Stimulated activated CD8-positive, alpha-beta memory T cell treated with anti-CD3 and anti-CD28 coated beads, Interleukin-12 subunit alpha, Interleukin-12 subunit beta, amount 100 ng/mL, for 4 hours (primary cell): ENCODE measurements around the gene IQSEC2.

ENCODE experiments used
- DNase-seq: peaks from one replicate; pipeline ENCODE4 v3.0.0-alpha.2; 2020; ENCODE audit warnings: low read depth

Gene IQSEC2

GRCh38 chrX:53268173-53268572 lies 13.2 kb downstream of the IQSEC2 start:
- DNase-seq = no peak

GRCh38 chrX:53266914-53267313 lies 14.5 kb downstream of the IQSEC2 start:
- DNase-seq = no peak

GRCh38 chrX:53265771-53266574 lies 15.4 kb downstream of the IQSEC2 start:
- no peak for DNase-seq

- DNase-seq = peak; percentile 40
Measured at GRCh38 chrX:53263597-53264094, 17.7 kb downstream of the IQSEC2 start.

- DNase-seq = no peak
Measured at GRCh38 chrX:53262918-53263394, 18.4 kb downstream of the IQSEC2 start.

- DNase-seq = no peak
Measured at GRCh38 chrX:53262189-53262917, 19.0 kb downstream of the IQSEC2 start.

- no peak for DNase-seq
Measured at GRCh38 chrX:53261355-53261972, 19.9 kb downstream of the IQSEC2 start.

GRCh38 chrX:53260836-53261235 lies 20.5 kb downstream of the IQSEC2 start:
- DNase-seq = no peak

- DNase-seq = no peak
Measured at GRCh38 chrX:53257670-53258423, 23.5 kb downstream of the IQSEC2 start.

- DNase-seq = no peak
Measured at GRCh38 chrX:53257166-53257565, 24.2 kb downstream of the IQSEC2 start.

GRCh38 chrX:53256446-53257041 lies 24.8 kb downstream of the IQSEC2 start:
- DNase-seq = no peak

GRCh38 chrX:53255738-53256191 lies 25.6 kb downstream of the IQSEC2 start:
- no peak for DNase-seq

GRCh38 chrX:53254570-53255461 lies 26.6 kb downstream of the IQSEC2 start:
- DNase-seq = no peak

- no peak for DNase-seq
Measured at GRCh38 chrX:53253293-53254020, 27.9 kb downstream of the IQSEC2 start.

GRCh38 chrX:53251307-53251706 lies 30.1 kb downstream of the IQSEC2 start:
- no peak for DNase-seq

- no peak for DNase-seq
Measured at GRCh38 chrX:53250556-53250955, 30.8 kb downstream of the IQSEC2 start.

- DNase-seq = no peak
Measured at GRCh38 chrX:53249408-53250042, 31.9 kb downstream of the IQSEC2 start.

GRCh38 chrX:53247928-53248327 lies 33.5 kb downstream of the IQSEC2 start:
- no peak for DNase-seq

- DNase-seq = no peak
Measured at GRCh38 chrX:53246231-53246630, 35.2 kb downstream of the IQSEC2 start.
